HG02870 (cell line): Measurements from ENCODE around the gene PAX5.
"Not testable (repeated sequence)": the region's sequence is repeated elsewhere in the genome, so short reads cannot be mapped to it uniquely, and the experiment has no call there.

ENCODE experiments used
- ATAC-seq: cut with Tn5 transposase; IDR thresholded peaks from one replicate; pipeline ENCODE4 v1.9.1; 2021; ENCODE audit warnings: mild to moderate bottlenecking, moderate library complexity; ENCODE audit not compliant: unreplicated experiment

The PAX5 gene

DNA sequence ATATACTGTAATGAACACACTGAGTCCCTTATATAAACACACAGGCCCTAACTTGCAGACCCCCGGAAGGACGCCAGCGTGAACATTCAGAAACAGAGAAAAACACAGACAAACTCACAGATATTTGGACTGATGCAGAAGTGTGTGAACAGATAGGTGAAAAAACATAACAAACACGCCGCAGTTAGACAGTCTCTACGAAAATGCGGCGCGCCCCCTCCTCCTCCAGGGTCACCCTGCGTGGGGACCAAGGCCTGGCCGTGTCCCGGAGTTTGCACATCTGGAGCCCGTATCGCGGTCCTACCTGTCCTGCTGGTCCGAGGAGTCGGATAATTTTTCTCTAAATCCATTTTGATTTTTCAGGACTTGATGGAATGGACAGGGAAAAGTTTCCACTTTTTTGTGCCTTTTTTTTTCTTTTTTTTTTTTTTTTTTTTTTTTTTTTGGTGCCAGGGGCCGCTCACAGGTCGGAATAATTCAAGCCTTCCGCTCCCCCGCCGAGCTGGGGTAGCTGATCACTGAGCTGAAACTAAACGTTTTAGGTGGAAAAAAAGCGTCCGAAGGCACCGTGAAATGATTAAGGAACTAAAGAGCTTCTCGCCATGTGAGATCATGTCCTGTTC is at the start of gene PAX5:
Gene PAX5 (minus strand): TSS at position 587 of the 623 bp plus-strand sequence. CDS start 237 bp downstream, at position 350.
- ATAC-seq = no peak

- ATAC-seq = no peak
Measured at GRCh38 chr9:37083654-37084053, 49.6 kb upstream of the PAX5 start.

DNA sequence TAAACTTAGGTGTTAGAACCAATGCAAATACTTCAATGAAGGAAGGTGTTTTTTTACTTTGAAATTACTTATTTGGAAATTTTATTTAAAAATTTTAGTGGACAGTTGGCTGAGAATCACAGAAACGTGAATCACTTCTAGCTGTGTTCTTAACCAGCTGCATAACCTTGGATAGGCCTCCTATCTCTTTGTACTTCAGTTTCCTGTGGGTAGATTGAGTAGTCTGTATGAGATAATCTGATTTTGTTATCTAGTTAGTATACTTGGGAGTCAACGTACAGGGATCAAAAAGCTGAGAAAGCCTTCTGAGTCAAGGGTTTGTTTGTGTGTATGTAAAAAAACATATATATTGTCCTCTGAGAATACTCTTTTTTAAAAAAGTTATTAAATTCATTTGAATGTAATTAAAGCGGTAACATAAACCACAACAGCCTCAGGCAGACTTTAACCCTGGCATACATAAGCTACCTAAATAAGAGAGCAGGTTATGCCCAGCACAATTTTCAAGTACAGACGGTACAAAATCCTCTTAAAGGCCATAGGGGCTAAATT is 48.2 kb upstream of the PAX5 start:
- ATAC-seq = no peak

DNA sequence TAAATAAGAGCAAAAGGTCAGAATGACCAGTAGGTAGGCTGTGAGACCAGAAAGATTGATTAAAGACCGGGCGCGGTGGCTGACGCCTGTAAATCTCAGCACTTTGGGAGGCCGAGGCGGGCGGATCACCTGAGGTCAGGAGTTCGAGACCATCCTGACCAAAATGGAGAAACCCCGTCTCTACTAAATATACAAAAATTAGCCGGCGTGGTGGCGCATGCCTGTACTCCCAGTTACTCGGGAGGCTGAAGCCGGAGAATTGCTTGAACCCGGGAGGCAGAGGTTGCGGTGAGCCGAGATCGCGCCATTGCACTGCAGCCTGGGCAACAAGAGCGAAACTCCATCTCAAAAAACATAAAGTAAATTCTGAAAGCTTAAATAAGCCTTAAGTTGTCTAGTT is 47.4 kb upstream of the PAX5 start:
- not testable (repeated sequence) for ATAC-seq

DNA sequence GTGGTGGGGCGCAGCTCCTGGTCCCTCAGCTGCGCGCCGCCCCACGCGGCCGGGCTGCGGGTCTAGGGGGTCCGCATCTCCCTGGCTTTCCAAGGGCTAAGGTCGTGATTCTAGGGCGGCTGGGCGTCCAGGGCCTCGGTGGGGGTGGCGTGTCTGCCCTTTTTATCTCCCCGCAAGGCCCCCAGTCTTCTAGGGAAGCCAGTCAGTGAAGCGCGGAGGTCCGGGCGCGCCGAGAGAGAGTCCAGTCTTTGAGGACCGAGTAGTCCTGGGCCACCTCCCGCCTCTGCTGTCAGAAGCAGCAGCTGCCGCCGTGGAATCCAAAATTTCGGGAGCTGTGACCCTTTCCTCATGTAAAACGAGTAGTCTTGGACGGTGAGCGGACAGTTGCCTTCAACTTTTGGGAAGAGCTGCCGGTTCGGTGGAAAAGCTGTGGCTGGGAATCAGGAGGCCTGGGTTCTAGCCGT is 46.1 kb upstream of the PAX5 start:
- peak; percentile 38 for ATAC-seq

GRCh38 chr9:37079370-37080164 is 45.5 kb upstream of the PAX5 start:
- peak; percentile 87 for ATAC-seq

GRCh38 chr9:37074790-37075189 is 40.7 kb upstream of the PAX5 start:
- not testable (repeated sequence) for ATAC-seq

DNA sequence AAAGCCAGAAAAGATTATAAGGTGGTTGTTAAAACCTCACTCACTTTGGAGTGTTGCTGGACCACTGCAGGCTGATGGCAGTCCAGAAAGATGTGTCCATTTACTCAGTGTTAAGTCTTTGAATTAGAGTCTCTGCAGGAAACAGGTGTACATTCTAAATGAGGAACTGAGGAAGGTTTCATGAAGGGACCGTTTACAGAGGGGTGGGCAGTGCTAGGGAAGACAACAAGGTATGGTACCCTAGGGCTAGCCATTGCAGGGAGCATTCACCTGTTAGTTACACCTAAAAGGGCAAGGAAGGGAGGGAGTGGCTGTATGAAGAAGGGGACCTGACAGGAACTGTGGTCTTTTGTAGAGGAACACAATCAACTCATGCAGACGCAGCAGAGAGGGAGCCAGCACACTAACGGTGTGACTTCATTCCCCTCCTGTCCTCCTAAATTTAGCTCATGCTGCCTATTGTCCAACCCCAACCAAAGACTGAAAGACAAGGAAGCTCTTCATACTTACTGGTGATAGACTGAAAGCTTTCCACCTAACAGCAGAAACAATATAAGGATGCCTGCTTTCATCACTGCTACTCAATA is 32.2 kb upstream of the PAX5 start:
- peak; percentile 80 for ATAC-seq

GRCh38 chr9:37062336-37062735 is 28.3 kb upstream of the PAX5 start:
- no peak for ATAC-seq

DNA sequence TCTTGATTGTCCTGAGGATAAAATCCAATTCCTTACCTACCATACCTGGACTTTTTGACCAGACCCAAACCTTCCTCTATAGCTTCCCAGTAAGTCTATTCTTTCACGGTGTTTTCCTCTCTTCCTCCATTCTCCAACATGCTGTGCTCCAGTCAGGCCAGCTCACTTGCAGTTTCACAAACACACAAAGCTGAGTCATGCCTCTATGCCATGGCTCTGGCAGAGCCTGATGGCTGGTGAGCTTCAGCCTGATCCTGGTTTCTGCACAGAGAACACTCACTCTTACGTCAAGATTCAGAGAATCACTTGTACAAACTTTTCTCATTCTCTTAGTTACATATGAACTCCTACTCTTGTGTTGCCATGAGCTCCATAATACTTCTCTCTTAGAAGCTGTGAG is 27.7 kb upstream of the PAX5 start:
- no peak for ATAC-seq

GRCh38 chr9:37060833-37061232 is 26.8 kb upstream of the PAX5 start:
- no peak for ATAC-seq

DNA sequence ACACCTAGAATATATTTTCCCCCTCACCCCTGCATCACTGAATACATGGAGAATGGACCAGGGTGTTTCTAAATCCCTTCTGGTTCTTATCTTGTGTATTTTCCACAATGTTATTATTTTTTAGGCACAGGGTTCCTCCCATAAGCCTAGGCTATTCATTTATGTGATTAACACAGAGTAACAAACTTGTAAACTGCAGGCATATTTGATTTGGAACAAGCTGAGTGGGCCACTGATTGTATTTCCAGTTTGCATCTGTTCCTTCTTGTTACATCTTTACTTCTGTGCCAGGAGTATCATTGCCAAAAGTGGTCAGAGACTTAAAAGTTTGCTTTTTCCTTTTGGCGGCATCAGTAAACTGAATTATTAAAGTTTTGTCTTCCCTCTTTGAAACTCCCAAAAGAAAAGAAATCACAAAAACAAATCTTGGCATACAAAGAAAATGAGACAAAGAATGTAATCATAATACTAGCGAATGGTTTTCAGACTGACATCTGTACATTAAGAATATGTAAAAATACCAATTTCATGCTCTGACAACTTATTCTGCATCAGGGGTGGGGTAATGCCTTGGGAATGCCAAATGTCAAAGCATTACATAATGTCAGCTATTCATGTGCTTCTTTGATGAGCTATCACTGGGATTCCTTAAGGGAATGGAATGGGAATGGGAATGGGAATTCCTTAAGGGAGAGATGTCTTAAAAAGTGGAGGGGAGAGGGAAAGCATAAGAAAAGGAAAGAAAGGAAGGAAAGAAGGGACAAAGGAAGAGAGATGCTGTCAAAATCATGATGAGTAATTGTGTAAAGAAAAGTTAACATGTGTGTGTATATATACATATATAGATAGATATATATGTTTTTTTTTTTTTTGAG is 22.2 kb upstream of the PAX5 start:
- ATAC-seq = no peak

GRCh38 chr9:37054363-37054720 is 20.3 kb upstream of the PAX5 start:
- ATAC-seq = not testable (repeated sequence)

- no peak for ATAC-seq
Measured at GRCh38 chr9:37053684-37054362, 19.8 kb upstream of the PAX5 start.

DNA sequence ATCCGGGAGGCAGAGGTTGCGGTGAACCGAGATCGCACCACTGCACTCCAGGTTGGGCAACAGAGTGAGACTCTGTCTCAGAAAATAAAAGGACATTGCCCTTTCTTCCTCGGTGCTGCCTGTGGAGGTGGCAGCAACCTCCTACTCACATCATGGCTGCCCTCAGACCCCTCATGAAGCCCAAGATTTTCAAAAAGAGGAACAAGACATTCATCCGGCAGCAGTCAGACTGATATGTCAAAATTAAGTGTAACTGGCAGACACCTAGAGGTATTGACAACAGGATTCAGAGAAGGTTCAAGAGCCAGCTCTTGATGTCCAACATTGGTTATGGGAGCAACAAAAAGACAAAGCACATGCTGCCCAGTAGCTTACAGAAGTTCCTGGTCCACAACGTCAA is 12.6 kb upstream of the PAX5 start:
- ATAC-seq = no peak

DNA sequence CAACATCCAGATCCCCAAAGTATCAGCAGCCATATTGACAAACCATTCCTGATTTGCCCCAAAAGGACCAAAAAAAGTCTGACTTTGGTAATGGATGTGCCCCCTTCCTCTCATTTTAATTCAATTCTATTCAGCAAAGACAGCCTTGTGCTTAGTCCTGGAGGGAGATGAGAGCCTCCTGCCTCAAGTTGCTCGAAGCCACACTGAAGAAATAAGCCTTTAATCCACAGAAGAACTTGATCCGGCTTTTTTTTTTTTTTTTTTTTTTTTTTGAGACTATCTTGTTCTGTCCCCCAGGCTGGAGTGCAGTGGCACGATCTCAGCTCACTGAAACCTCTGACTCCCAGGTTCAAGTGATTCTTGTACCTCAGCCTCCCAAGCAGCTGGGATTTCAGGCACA is 8.4 kb upstream of the PAX5 start:
- ATAC-seq = no peak

- no peak for ATAC-seq
Measured at GRCh38 chr9:37040508-37041127, 6.5 kb upstream of the PAX5 start.

- ATAC-seq = no peak
Measured at GRCh38 chr9:37038943-37039464, 4.9 kb upstream of the PAX5 start.

DNA sequence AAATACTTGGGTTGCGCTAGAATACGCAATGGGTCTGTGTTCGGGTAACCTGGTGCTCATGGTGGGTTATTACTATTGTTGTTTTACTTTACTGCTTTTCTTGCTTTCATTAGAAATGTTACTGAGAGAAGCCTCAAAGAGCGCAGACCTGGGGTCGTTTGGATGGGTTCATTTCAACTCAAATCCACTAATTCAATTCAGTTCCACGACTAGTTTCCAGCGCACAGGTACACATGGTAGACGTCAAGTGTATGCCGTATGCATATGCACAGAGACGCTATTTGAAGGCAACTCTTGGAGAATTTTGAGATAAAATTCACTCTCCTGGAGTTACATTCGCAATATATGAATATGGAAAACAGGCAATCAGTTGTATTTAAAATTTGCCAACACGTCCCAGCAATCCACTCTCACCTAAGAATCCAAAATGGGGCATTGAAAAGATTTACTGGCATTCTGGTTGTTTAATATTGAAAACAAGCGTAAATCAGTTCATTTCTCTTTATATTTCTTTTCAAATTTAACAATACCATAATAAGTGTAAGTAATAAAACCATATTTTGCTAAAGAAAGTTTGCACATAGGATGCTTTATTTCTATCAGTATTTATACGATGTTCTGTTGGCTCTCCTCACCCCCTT is 4.4 kb upstream of the PAX5 start:
- no peak for ATAC-seq
